ENCODE data around the gene IL17RE. TPM values are rescaled to one million over a fixed set of nuclear protein-coding genes. Genes with fewer than 3 reads are reported as not detected.

IL17RE gene
- polyA plus RNA-seq, 1 donor from 2014 or later: 0.52 TPM

DNA sequence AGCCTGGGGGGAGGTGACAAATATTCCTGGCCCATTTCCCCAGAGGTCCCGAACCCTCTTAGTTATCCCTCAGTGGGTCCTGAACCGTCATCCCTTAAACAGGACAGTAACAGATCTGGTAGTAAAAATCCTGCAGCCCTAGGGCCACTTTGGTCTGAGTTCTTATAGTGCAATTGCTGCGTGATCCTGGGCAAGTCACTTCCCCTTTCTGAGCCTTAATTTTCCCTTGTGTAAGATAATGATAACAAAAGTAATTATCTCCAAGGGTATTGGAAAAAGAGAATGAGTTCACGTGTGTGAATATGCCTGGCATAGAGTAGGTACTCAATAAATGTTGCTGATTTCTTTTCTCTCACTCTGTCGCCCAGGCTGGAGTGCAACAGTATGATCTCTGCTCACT, 15.2 kb upstream of the IL17RE start:
- TF ChIP-seq SMC3 (conservative IDR thresholded peaks at IDR 0.05; ENCODE audit: poor library complexity) (no peak), CTCF (IDR thresholded peaks at IDR 0.05; ENCODE audit: poor library complexity, severe bottlenecking) (no peak), EP300 (conservative IDR thresholded peaks at IDR 0.05; ENCODE audit: poor library complexity, severe bottlenecking) (no peak), MXI1 (conservative IDR thresholded peaks at IDR 0.05; ENCODE audit: poor library complexity, severe bottlenecking) (no peak), EZH2 (IDR thresholded peaks at IDR 0.05; ENCODE audit: borderline replicate concordance, insufficient read depth, low read length, poor library complexity, severe bottlenecking) (no peak), REST (IDR thresholded peaks at IDR 0.05; ENCODE audit: borderline replicate concordance) (no peak)
- H3K9me3 ChIP-seq (ENCODE audit: low read length): no peaks in the 10 kb centered on the region
- no peaks in the 10 kb centered on the region for H4K20me1 ChIP-seq (ENCODE audit: insufficient read depth)
- H2AFZ ChIP-seq (ENCODE audit: low read depth, low read length): no peak overlapping the region
- H3K36me3 ChIP-seq (ENCODE audit: insufficient read depth, low read length): no peaks in the 10 kb centered on the region
- H3K79me2 ChIP-seq (replicated peaks; ENCODE audit: insufficient read depth, low read length): peaks cover 13% of the 10 kb centered on the region
- H3K27ac ChIP-seq (ENCODE audit: low read length): no peak overlapping the region
- peaks cover 3% of the 10 kb centered on the region for H3F3A ChIP-seq (ENCODE audit: insufficient read depth, low read length, poor library complexity, severe bottlenecking)
- no peak overlapping the region for H3K4me2 ChIP-seq (ENCODE audit: low read length)
- no peak overlapping the region for H3K4me3 ChIP-seq (ENCODE audit: low read length)
- H3K9ac ChIP-seq (ENCODE audit: low read length): no peak overlapping the region
- H3K27me3 ChIP-seq (ENCODE audit: insufficient read depth, low read depth, low read length): no peaks in the 10 kb centered on the region
- H3K9me2 ChIP-seq (ENCODE audit: insufficient read depth, low read length): no peaks in the 10 kb centered on the region

DNA sequence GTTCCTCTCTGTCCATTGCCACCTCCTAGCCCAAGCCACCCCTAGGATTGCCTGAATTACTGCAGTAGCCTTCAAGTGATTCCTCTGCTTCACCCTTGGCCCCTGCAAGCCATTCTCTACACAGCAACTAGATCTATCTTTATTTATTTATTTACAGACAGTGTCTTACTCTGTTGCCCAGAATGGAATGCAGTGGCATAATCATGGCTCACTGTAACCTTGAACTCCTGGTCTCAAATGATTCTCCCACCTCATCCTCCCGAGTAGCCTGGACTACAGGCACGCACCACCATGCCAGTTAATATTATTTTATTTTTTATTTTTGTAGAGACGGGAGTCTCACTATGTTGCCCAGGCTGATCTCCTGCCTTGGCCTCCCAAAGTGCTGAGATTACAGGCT, 14.1 kb upstream of the IL17RE start:
- no peaks in the 10 kb centered on the region for H3K27me3 ChIP-seq (ENCODE audit: insufficient read depth, low read depth, low read length)
- no peak overlapping the region for H3K9ac ChIP-seq (ENCODE audit: low read length)
- no peaks in the 10 kb centered on the region for H3K9me3 ChIP-seq (ENCODE audit: low read length)

More for the DNA sequence above, 14.1 kb upstream of the IL17RE start:
- Histone ChIP-seq H3K4me3 (ENCODE audit: low read length) (no peak overlapping the region), H3K36me3 (ENCODE audit: insufficient read depth, low read length) (no peaks in the 10 kb centered on the region), H3K9me2 (ENCODE audit: insufficient read depth, low read length) (no peaks in the 10 kb centered on the region), H4K20me1 (ENCODE audit: insufficient read depth) (no peaks in the 10 kb centered on the region), H3F3A (ENCODE audit: insufficient read depth, low read length, poor library complexity, severe bottlenecking) (peaks cover 3% of the 10 kb centered on the region), H3K4me2 (ENCODE audit: low read length) (no peak overlapping the region), H3K27ac (ENCODE audit: low read length) (no peak overlapping the region), H3K79me2 (replicated peaks; ENCODE audit: insufficient read depth, low read length) (peaks cover 13% of the 10 kb centered on the region), H2AFZ (ENCODE audit: low read depth, low read length) (no peak overlapping the region)
- TF ChIP-seq SMC3 (conservative IDR thresholded peaks at IDR 0.05; ENCODE audit: poor library complexity) (no peak), EP300 (conservative IDR thresholded peaks at IDR 0.05; ENCODE audit: poor library complexity, severe bottlenecking) (no peak), TAF1 (IDR thresholded peaks at IDR 0.05; ENCODE audit: low read depth) (no peak), RAD21 (conservative IDR thresholded peaks at IDR 0.05) (no peak), CTCF (IDR thresholded peaks at IDR 0.05; ENCODE audit: poor library complexity, severe bottlenecking) (no peak), POLR2AphosphoS5 (IDR thresholded peaks at IDR 0.05) (no peak), EZH2 (IDR thresholded peaks at IDR 0.05; ENCODE audit: borderline replicate concordance, insufficient read depth, low read length, poor library complexity, severe bottlenecking) (no peak), MXI1 (conservative IDR thresholded peaks at IDR 0.05; ENCODE audit: poor library complexity, severe bottlenecking) (no peak), REST (IDR thresholded peaks at IDR 0.05; ENCODE audit: borderline replicate concordance) (no peak)

Measured in neural cell (in vitro differentiated cells).